Kidney glomerular epithelial cell (primary cell): ENCODE measurements around the gene BMP7.
A peak's percentile ranks its signal among the peaks of the same experiment; 100 is the strongest.
"Not testable (repeated sequence)": the region's sequence is repeated elsewhere in the genome, so short reads cannot be mapped to it uniquely, and the experiment has no call there.

Source experiments
- DNase-seq: peaks from one replicate; lab custom pipeline; 2025; lab: John Stamatoyannopoulos, UW

BMP7 gene

DNA sequence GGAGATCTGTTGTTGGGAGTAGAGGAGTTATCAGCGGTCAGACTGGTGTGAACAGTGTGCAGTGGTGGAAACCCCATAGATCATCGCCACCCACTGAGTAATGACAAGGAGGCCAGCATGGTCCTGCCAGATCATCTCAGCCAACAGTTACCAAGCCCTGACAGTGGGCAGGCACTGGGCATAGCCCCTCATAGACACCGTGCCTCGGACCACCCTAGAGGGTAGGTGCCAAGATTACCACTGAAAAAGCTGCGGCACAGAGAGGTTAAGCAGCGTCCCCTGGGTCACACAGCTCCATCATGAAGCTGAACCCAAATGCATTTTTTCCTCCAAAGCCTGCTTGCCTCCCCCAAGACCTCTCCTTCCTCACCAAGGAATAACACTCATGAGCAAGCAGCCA, 21.5 kb upstream of the BMP7 start:
- no peak for DNase-seq

DNA sequence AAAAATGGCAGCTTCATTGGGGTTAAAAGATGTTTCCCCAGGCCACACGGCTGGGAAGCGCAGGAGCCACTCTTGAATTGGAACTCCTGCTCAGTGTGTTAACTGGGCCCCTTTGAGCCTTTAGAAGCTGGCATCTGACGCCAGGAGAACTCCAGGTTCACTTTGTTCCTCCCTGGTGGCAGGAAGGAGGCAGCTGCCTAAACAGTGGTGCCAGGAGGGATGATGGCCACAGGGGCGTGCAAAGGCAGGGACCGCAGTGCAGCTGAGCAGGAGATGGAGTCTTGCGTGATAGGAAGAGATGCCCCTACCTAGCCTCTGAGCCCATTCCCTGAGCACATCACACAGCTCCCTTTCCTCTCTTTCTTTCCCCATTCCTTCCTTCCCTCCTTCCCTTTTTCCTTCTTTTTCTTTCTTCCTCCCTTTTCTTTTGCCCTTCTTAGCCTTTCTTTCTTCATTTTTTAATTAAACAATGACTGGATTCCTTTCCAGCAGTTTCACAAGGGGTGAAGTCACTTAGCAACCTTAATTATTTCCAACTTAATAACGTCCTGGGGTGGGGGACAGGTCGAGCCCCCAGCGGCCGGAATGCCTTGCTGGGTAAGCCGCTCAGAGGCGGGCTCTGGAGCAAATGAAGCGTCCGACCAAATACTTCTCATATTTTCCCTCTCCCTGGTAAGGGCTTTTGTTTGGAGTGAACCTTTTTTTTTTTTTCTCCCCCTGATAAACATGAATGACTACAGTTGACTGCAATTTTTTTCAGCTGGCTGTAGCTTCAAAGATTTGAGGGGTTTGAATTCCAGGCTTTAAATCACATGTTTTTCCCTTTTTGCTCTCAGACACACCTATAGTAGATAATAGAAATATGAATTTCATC, 20.8 kb upstream of the BMP7 start:
- DNase-seq = peak; percentile 67

DNA sequence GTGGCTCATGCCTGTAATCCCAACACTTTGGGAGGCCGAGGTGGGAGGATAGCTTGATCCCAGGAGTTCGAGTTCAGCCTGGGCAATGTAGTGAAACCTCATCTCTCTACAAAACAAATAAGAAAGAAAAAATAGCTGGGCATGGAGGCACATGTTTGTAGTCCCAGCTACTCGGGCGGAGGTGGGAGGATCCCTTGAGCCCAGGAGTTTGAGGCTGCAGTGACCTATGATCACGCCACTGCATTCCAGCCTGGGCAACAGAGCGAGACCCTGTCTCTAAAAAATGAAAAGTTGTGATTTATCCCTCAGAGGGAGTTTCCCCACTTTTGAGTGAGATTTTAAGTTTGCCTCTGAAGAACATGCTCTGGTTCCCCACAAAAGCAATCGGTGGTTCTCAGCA, 17.4 kb upstream of the BMP7 start:
- DNase-seq = peak; percentile 78

DNA sequence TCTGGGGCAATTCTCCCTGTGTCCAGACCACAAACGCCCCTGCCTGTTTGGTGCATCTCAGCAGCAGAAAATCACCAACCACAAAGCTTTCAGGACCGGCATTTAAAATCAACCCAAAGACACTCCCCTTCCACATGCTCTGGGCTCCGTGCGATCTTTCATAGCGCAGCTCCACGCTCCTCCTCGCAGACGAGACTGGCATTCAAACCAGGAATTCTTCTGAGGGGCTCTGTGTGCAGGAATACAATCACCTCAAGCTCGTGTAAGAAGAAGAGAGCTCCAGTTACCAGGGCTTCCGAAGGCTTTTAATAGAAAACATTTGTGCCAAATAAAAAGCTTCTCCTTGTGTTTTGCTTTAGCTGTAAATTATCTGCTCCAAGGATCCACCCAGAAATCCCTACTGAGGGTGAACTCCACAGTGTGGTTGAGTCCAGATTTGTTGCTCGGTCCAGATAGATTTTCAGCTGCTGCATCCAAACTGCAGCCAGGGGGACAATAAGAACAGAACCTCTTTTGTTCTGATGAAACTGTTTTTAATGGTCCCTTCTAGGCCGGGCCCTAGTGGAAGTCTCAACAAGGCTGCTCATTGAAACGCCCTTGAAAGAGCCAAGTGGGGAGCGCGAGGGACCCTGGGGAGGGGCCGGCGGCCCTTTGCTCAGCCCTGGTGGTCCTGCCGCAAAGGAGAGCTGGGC, 16.4 kb upstream of the BMP7 start:
- DNase-seq = peak; percentile 3

DNA sequence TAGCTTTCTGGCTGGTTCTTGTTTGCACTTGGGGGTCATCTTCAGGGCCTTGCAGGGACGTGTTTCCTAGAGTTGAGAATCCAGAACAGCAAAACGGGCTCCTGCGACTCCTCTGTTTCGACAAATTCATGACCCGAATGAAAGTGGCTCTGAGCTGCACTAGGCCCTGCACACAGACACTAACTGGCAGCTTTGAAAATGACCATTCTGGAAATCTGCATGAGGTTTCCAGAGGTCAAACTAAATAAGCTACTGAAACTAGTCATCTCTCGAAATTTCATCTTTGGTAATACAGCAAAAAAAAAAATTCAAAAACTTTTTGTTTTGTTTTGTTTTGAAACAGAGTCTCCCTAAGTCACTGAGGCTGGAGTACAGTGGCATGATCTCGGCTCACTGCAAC, 15.5 kb upstream of the BMP7 start:
- DNase-seq = no peak

DNA sequence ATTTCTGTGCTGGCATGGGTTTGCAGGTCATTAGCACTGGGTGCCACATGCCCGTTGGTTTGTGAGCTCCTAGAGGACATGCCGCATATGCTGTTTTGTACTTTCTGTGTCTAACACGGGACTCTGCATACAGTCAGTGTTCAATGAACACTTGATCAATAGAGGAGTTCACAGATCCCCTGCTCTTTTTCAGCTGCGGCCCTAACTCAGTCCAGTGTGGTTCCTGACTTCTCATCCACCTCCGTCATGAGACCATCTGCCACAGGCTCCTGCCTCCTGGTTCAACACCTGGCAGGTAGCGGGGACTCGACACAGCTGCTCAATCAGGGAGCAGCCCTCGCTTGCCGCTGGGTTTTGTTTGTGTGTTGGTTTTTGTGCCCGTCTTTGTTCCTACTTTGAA, 13.8 kb upstream of the BMP7 start:
- no peak for DNase-seq

DNA sequence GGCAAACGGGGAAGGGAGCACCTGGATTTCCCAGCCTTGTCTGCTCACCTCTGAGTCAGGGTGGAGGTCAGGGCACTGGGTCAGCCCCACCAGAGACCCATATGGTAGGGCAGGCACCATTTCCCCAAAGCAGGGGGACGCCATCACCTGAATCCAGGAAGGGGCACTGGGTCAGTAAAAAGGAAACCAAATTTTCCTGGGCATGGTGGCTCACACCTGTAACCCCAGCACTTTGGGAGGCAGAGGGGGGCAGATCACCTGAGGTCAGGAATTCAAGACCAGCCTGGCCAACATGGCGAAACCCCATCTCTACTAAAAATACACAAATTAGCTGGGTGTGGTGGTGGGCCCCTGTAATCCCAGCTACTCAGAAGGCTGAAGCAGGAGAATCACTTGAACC, 13.1 kb upstream of the BMP7 start:
- not testable (repeated sequence) for DNase-seq

DNA sequence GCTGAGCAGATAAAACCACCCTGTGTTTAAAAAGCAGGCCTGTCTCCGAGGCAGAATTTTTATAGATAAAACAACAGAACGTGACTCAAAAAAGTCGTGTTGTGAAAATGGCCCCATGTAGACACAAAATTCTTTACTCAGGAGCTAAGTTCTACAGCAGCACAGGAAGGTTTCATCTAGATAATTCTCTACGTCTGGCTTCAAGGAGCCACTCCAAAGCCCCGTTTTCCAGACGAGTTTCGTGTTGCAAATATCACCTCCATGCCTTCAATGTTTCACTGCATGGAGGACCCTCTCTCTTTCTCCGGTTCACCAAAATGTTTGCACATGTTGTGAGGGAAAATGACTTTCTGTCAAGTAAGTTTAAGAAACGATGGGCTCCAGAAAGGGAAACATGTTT, 12.0 kb upstream of the BMP7 start:
- no peak for DNase-seq

DNA sequence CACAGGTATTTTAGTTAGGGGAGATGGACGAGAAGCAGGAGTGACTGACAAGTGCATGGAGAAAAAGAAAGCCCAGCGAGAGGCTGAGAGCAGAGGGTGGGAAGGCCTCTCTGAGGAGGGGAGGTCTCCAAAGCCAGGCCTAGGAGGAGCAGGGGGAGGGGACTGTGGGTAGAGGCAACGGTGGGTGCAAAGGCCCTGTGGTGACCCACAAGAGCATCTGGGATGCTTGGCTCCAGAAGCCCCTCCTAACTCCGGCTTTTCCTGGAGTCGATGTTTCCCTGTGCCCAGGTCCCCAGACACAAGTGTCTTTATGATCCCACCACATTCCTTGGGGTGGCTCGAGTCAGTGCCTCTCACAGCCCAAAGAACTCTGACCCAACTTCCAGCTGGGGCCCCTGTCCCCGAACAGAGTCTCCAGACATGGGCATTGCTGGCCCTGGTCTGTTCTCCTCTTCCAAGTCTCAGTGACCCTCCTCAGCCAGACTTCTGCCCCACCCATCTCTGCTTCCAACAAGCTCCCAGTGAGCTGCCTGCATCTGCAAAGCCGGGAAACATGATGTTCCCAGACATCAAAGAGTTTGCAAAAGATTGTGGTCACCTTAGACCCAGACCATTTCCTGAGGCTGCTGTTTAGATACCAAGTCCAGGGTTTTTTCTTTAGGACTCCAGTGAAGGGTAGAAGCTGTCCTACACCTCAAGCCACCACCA, 11.1 kb upstream of the BMP7 start:
- no peak for DNase-seq

DNA sequence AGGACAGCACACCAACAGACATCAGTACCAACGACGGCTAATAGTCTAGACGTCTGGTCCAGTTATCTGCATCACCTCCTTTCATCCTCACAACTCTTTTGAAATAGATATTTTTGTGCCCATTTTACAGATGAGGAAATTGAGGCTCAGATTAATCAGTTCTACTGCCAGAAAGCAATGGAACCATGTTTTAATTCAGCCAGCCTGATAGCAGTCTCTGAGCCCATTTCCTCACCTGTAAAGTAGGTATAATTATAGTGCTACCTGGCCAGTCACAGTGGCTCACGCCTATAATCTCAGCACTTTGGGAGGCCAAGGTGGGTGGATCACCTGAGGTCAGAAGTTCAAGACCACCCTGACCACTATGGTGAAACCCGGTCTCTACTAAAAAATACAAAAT, 9.8 kb upstream of the BMP7 start:
- DNase-seq = no peak

DNA sequence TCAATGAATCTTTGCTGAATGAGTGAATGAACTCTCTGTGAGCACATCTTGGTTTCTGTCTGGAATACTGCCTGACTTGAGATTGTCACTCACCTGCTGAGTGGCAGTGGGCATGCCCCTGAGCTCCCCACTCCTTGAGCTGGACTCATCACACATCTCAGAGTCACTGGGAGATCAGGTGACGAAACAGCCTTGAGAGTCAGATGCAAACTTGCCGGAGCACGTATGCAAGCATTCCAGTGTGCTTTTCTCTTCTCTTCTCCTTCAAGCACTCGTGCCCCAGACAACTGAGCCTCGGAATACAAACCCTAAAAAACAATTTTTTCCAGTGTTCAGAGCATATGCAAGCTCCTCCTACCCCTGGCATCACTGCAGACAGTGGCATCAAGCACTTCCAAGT, 9.4 kb upstream of the BMP7 start:
- DNase-seq = no peak

DNA sequence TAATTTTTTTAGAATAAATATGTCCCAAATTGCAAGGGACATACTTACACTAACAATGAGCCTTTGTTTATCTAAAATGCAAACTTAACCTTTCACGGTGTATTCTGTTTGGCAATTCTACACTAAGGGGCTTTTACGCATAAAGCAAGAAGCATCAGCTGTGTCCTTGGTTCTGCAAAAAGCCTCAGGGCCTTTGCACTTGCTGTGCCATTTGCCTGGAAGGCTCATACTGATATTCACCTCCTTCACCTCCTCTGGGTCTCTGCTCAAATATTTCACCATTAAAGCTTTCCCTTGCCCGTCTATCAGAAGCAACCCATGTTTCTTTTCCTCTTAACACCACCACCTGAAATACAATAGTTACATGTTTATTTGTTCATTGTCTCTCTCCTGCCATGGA, 8.9 kb upstream of the BMP7 start:
- DNase-seq = no peak

DNA sequence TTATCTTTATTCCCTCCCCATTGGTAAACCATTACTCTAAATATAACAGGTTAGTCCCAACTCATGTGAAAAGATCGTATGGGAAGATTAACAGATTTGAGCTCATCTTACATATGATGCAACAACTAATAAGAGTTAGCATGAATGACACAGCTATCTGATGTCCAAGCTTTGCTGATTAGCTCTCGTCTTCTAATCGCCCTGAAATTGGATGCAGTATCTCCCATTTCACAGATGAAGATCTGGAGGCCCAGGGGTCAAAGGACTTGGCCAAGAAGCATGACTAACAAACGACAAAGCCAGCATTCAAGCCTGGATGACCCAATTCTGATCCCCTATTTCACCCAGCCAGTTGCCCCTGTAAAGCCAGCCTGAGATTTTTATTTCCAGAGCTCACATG, 8.4 kb upstream of the BMP7 start:
- no peak for DNase-seq

DNA sequence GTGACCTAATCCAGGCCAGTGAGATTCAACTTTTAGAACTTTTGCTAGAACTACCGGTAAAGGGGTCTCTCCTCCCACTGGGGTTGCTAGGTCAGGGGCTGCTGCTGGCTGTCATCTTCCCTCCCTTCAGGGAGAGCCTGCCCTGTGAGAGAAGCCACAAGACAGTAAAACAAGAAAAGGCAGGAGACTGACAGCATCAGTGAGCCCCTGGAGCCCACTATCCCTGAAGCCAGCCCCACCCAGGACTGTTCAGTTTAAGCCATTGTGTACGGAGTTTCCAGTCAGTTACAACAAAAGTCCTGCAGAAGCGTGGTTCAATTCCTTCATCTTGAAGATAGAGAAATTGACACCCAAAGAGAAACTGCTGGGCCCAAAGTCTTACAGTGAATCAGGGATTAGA, 7.9 kb upstream of the BMP7 start:
- DNase-seq = no peak

DNA sequence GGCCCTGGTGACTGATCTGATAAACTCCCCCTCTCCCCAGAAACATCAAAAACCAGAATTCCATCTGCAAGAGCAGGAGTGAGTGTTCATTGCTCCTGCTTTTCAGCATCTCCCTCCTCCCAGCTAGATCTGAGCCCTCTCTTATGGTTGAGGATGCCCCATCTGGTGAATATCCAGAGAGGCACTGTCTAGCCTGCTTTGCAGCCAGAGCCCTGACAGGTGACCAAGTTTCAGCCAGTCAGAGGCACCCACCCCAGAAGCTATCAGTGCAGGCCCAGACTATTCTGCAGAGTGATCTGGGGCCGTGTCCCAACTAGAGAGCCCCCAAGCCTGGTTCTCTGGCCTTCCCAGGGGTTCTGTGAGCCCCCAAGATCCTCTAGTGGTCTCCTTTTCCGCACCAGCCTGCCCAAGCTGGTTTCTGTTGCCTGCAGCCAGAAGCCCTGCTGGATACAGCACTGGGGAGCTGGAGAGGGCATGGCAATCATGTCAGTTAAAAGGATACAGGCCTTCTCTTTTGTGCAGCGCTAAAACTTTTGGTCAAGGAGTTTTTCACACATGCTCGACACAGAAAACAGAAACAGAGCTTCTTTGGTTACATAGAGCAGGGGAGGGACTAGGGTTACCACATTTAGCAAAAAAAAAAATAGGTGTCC, 6.6 kb upstream of the BMP7 start:
- DNase-seq = no peak

DNA sequence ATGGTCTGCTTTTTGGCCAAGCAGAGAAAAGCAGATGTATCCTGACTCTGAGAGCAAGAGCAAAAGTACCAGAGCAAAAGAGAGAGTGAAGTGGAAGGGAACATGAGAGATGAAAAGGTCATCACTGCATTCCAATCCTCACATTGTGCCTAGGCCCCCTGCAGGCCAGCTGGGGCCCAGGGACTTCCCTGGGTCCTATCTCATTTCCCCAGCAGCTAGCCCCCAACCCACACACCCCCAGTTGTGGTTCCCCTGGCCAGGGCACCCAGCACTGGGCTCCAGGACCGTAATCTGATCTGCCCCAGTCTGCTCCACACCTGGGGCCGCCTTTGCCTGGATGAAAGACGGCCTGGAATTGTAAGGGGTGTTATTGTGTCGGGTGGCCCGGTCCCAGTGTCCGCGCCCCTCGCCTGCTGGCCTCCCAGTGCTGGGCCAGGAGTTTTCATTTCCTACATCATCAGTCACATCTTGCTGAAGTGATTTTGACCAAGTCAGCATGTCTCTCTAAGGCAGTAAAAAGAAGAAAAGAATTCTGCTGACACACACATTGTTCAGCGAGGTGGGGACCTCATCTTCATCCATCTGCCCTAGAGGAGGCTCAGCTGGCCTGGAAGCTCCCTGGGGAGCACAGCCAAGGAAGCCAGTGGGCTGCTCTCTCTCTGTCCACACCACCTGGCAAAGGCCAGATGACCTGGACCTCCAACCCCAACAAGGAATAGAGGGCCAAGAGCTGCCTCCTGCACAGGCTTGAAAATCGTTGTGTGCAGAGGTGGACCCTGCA, 4.0 kb upstream of the BMP7 start:
- no peak for DNase-seq

DNA sequence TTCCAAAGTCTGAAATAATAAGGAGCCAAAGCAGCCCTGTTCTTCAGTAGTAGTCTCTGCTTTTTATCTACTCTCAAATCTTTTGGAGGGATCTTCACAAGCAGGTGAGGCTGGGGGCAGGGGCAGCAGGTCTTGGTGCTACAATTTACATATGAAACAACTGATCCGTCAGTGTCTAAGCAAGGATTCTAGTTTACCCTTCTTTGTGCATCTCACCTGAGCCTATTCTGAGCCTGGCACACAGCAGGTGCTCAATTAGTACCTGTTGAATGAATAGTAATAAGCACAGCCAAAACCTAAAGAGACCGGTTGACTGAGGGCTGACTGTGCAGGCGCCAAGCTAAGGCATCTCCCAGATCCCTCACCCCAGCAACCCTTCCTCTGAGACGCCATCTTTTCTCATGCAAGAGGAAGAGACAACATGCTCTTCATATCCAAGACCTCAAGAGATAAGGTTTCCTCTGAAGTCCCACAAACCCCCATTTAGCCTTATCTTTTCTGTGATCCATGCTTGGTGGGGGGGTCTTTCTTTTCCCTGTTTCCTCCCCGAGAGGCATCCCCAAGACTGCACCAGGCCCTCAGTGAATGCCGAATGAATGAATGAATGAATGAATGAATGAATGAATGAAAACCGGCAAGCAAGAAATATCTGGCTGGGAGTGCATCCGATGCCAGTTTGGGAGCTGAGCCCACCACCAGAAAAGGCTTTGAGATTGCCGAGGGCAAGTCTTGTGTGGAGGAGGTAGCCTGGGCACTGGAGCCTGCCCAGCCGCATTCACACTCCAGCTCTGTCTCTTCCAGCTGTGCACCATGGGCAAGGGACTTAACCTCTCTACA, 2.9 kb upstream of the BMP7 start:
- no peak for DNase-seq

DNA sequence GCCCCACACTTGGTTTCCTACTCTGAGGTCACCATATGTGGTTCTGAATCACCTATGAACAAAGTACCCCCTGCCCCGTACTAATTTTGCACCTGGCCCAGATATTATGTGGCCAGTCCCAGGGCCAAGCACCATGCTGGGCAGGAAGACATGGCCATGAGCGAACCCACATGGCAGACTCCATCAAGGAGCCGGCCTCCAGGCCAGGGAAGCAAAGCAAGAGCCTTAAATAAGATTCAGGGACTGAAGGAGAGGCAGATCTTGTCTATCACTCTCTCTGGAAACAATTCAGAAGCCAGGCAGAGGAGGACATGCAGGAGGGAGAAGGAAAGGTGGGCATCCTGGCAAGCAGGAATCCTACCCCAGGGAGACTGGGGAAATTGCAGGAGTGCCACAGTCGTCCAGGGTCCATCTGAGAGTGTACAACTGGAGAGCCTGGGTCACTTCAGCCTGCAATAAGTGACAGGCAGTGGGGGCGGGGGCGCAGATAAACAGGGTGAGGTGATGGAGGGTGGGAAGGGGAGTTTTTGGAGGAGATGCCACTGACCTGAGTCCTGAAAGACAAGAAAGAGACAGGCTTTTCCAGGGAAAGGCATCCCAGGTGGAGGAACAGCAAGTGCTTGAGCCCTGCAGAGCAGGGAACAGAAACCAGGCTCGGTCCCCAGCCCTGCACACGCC, 2.1 kb upstream of the BMP7 start:
- DNase-seq = no peak

DNA sequence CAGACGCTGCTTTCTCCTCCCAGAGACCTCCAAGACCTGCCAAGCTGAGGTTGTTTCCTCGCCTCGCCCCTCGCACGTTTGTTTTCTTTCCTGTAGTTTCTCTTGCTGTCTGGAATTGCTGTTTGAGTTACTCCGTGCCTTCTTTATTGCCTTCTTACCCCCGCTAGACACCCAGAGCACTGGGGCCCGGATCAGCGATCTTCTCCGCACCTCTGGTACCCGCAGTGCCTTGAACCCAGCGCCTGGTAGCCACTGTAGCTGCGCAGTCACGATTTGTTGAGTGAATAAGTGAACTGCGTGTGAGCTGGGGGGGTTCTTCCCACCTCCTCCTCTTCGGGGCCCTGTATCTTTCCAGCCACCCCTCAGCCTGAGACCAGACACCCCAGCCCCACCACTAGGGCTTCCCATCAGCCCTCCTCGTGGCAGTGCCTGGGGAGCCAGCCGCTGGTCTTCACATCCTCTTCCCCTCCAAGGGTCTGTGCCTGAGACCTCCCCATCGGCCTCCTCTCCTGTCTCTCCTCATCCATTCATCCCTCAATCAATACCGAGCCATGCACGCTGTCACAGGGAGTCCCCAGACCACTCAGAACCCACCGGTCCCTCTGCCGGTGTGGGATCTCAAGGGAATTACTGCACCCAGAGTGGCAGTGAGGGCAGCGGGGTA, 849 bp upstream of the BMP7 start:
- DNase-seq = no peak

DNA sequence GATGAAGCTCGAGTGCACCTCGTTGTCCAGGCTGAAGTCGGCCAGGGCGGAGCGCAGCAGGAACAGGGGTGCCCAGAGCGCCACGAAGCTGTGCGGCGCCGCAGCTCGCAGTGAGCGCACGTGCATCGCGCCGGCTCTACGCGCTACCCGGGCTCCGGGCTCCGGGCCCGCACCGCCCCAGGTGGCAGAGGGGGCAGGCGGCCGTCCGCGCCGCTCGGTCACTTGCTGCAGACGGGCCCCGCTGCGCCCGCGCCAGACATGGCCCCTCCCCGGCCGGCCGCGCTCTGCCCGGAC, 497 bp downstream of the BMP7 start:
- DNase-seq = no peak
